Measurements from ENCODE around the gene GRIK2.
"Not testable (repeated sequence)": the region's sequence is repeated elsewhere in the genome, so short reads cannot be mapped to it uniquely, and the experiment has no call there.

Gene GRIK2

GRCh38 chr6:102064142-102064541 lies 670.6 kb downstream of the GRIK2 start:
- no peak for DNase-seq

DNA sequence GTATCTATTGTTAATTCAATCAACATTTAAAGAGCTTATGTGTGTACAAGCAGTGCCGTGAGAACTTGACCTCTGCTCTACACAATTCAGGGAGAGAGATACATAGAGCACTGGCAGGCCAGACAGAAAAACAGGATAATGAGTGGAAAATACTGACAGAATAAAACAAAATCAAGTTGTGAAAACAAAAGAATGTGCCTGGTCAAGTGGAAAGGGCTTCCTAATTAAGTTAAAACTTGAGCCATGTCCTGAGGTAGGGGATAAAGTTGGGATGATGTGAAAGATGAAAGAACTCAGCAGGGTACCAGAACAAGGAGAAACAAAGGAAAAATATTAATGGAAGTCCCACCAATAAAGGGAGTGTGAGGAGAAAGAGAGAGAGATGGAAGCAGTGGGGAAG lies 672.8 kb downstream of the GRIK2 start:
- no peak for DNase-seq

DNA sequence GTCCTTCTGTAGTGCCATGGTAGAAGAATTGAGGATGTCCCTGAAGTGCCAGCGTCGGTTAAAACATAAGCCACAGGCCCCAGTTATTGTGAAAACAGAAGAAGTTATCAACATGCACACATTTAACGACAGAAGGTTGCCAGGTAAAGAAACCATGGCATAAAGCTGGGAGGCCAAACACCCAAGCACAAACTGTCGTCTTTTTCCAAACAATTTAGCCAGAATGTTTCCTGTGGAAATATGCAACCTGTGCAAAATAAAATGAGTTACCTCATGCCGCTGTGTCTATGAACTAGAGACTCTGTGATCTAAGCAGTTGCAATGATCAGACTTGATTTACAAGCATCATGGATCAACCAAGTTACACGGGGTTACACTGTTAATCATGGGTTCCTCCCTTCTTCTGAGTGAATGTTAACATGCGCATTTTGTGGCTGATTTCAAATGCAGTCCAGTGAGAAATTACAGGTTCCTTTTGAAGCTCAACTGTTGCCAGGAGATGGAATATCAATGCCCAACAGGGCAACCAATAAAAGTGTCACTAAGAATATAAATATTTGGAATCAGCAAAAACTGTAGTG lies 674.9 kb downstream of the GRIK2 start:
- DNase-seq: no peak

DNA sequence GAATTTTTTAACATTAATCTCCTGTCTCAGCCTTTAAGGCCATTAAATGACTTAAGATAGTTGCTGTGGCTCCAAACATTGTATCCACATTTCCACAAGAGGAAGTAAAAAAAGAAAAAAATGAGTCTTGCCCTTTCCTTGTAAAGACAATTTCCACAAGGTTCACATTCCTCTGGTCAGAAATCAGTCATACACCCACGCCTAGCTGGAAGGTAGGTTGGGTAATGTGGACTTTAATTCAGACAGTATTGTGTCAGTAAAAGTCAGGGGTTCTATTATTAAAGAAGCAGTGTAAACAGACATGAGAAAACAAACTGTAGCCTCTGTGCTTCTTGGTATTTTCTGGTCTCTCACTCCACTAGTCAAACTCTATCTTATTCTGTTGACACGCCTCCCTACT lies 682.0 kb downstream of the GRIK2 start:
- no peak for DNase-seq

DNA sequence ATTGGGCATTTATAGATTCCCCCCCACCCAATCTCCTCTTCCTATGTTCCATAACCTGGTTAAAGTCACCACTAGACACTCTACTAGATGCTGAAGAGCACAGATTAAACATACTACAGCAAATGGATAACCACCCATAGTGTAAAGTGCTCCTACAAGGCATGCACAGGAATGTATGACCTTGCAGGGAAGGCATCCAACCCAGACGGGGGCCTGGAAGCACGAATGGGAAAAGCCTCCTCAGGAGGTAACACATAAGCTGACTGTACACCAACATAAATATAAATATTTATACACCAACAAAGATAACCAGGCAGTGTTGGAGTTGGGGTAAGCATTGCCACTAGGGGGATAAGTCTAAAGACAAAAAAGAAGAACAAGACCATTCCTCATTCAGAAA lies 691.7 kb downstream of the GRIK2 start:
- DNase-seq: no peak

DNA sequence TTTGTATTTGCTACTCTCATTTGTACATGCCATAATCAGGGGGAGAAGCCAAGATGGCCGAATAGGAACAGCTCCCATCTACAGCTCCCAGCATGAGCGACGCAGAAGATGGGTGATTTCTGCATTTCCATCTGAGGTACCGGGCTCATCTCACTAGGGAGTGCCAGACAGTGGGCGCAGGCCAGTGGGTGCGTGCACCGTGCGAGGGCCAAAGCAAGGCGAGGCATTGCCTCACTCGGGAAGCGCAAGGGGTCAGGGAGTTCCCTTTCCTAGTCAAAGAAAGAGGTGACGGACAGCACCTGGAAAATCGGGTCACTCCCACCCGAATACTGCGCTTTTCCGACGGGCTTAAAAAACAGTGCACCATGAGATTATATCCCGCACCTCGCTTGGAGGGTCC lies 694.7 kb downstream of the GRIK2 start:
- not testable (repeated sequence) for DNase-seq

DNA sequence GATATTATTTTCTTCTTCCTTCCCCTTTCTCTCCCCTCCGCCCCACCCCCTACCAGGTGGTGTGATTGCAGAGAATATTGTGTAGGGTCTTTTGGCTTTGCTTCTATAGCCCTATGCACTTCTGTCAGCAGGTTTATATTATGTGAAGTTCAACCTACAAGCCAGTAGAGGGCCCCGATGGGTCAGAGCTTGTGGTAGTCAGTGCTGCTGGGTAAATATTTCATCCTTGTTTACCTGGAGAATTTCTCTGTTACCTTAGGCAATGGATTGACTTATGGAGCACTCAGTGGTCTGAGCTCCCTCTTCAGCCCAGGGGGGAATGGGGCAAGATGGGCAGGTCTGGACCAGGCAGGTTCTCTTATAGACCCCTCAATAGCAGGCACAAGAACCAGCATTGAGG lies 720.9 kb downstream of the GRIK2 start:
- no peak for DNase-seq

DNA sequence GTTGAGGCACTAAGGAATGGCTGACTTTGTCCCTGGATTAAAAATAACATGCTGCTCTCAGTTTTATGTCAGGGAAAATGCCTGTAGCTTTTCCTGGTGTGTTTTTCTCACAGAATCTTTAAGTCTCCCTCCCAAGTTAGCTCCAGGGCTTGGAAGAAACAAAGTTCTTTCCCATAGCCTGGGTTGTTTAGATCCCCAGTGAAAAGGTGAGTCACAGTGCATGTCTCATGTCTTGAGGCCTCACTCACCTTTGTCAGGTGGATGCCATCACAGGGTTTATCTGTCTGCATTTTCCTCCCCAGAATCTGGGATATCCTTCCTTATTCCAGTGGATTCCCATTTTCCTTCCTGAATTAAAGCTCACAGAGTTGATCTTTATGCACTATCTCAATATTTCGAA lies 722.4 kb downstream of the GRIK2 start:
- DNase-seq: no peak

GRCh38 chr6:102118034-102118433 lies 724.5 kb downstream of the GRIK2 start:
- no peak for DNase-seq

Data from NCI-H345 (cell line).